ENCODE results near the gene WDR6.

DNA sequence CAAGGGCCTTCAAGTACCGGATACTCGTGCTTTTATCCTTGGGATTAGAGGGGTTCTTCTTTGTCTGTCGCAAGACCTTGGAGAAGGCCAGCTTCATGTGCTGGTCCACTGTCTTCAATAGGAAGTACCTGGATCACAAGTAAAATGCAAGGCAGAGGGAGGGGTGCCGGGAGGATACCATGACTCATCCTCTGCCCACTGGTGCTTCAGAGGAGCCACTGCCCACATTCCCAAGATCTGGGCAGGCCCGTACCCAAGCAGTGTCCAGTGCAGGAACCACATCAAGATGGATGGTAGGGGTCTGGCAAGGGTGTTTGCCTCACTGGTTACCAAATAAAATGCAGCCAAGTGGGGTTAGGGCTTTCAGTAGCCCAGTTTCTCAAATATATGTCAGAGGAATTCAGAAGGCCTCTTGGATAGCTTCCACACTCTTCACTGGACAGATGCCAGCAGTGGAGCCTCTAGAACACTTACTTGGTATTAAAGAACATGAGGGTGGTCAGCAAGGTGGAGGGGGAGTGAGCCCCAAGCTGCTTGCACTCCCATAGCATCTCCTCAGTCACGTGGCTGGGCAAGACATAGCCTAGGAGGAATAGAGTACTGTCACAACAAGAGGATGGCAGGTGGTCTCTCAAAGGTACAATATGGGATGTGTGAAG lies 25.6 kb downstream of the WDR6 start:
- TF ChIP-seq, protein P1, sequence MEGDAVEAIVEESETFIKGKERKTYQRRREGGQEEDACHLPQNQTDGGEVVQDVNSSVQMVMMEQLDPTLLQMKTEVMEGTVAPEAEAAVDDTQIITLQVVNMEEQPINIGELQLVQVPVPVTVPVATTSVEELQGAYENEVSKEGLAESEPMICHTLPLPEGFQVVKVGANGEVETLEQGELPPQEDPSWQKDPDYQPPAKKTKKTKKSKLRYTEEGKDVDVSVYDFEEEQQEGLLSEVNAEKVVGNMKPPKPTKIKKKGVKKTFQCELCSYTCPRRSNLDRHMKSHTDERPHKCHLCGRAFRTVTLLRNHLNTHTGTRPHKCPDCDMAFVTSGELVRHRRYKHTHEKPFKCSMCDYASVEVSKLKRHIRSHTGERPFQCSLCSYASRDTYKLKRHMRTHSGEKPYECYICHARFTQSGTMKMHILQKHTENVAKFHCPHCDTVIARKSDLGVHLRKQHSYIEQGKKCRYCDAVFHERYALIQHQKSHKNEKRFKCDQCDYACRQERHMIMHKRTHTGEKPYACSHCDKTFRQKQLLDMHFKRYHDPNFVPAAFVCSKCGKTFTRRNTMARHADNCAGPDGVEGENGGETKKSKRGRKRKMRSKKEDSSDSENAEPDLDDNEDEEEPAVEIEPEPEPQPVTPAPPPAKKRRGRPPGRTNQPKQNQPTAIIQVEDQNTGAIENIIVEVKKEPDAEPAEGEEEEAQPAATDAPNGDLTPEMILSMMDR (IDR thresholded peaks at IDR 0.05; ENCODE audit: low read depth, low read length, missing input control), result no peak
- no peak for TF ChIP-seq RAD21 (IDR thresholded peaks at IDR 0.05)
- TF ChIP-seq, protein P2, sequence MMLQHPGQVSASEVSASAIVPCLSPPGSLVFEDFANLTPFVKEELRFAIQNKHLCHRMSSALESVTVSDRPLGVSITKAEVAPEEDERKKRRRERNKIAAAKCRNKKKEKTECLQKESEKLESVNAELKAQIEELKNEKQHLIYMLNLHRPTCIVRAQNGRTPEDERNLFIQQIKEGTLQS (IDR thresholded peaks at IDR 0.05), result no peak

All from liver (tissue), 3 donors.